ENCODE results near the gene IDE. TPM values are rescaled to one million over a fixed set of nuclear protein-coding genes. Genes with fewer than 3 reads are reported as not detected.

Gene IDE
- total RNA-seq, 1 experiment from 2014 or later: 41.2 TPM

DNA sequence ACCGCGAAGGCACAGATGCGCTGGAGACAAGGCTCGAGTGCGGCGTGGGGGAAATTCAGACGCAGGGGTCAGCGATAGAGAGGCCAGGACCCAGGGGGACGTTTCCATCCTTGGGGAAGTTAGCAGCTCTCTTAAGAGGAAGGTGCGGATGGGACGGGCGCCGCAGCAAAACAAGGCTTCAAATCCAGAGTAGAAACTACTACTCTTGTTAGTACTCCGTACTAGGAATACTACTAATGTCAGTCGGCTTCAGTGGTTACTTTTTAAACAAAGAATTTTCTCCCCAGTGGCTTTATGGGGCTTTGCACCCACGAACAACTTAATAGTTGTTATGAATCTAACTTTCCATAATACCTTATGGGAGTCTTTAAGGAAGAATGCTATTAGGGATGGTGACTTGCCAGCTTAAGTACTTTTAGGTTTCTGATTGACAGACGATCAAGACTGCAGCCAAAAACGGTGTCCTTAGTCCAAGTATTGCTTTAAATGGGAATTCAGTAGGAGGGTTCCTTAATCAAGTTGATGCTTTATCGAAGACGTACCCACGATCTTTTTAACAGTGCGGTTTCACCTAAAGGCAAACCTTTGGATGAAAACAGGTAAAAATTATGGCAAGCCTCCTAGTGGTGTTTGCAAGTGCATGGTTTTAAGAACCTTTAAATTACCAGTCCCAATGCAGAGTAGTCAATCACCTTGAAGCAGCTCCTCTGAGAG is 812 bp upstream of the IDE start:
- BruUV-seq (replicated peaks): no TSS peak
- intact Hi-C loops (cut with micrococcal nuclease; ENCODE audit: unreplicated experiment): loop anchor here (1.0 to 2.0 kb wide), 2 partner anchors 16 to 57 kb away; no protein-coding TSS in a partner anchor
- DNase-seq: peak in 1 of 2 experiments; percentile 36
- ChIA-PET POLR2A (ENCODE audit: unreplicated experiment) (interaction anchor here (0.6 to 0.9 kb wide), 2 partner anchors 49 to 57 kb away, joined by 3 to 5 read pairs; no protein-coding TSS in a partner anchor), CTCF (interaction anchor here (0.6 to 1.4 kb wide), 2 partner anchors 32 to 58 kb away, joined by 4 to 8 read pairs; no protein-coding TSS in a partner anchor)
- peaks cover 37% of the 10 kb centered on the region for H3K79me2 ChIP-seq (ENCODE audit: low read depth)
- peak overlapping the region; percentile 83 for H3K27ac ChIP-seq
- H3K9me2 ChIP-seq (ENCODE audit: insufficient read depth): no peaks in the 10 kb centered on the region
- H3K9me3 ChIP-seq (ENCODE audit: insufficient read depth, low read depth): no peaks in the 10 kb centered on the region
- peak overlapping the region; percentile 91 for H3K4me2 ChIP-seq
- H3F3A ChIP-seq (ENCODE audit: insufficient read depth, low read depth): peaks cover 18% of the 10 kb centered on the region; the same call in 1 of the 2 replicates
- H3K36me3 ChIP-seq (ENCODE audit: low read depth): no peaks in the 10 kb centered on the region
- no peaks in the 10 kb centered on the region for H3K27me3 ChIP-seq (ENCODE audit: insufficient read depth, low read depth)
- peaks cover 25% of the 10 kb centered on the region for H3K4me1 ChIP-seq (replicated peaks; ENCODE audit: insufficient read depth)
- H3K4me3 ChIP-seq: peak overlapping the region; percentile 93
- no peaks in the 10 kb centered on the region for H4K20me1 ChIP-seq (ENCODE audit: insufficient read depth)
- peak overlapping the region; percentile 98 for H2AFZ ChIP-seq
- TF ChIP-seq EZH2 (IDR thresholded peaks at IDR 0.05; ENCODE audit: low read depth) (no peak), CTCF (conservative IDR thresholded peaks at IDR 0.05) (peak; percentile 38; the same call in 1 of the 2 replicates)

- Histone ChIP-seq H3F3A (ENCODE audit: insufficient read depth, low read depth) (peaks cover 21% of the 10 kb centered on the region; the same call in 1 of the 2 replicates), H4K20me1 (ENCODE audit: insufficient read depth) (no peaks in the 10 kb centered on the region), H3K79me2 (ENCODE audit: low read depth) (peaks cover 49% of the 10 kb centered on the region), H3K36me3 (ENCODE audit: low read depth) (no peaks in the 10 kb centered on the region), H3K4me1 (replicated peaks; ENCODE audit: insufficient read depth) (peaks cover 33% of the 10 kb centered on the region), H2AFZ (peak overlapping the region; percentile 98), H3K9me3 (ENCODE audit: insufficient read depth, low read depth) (no peaks in the 10 kb centered on the region), H3K27ac (peak overlapping the region; percentile 83), H3K4me3 (peak overlapping the region; percentile 93), H3K4me2 (peak overlapping the region; percentile 91), H3K27me3 (ENCODE audit: insufficient read depth, low read depth) (no peaks in the 10 kb centered on the region), H3K9me2 (ENCODE audit: insufficient read depth) (no peaks in the 10 kb centered on the region)
- TSS peak; percentile 53 for BruUV-seq (replicated peaks)
- no peak for DNase-seq
- TF ChIP-seq CTCF (conservative IDR thresholded peaks at IDR 0.05): no peak
- TF ChIP-seq EZH2 (IDR thresholded peaks at IDR 0.05; ENCODE audit: low read depth): no peak
- POLR2A ChIA-PET (ENCODE audit: unreplicated experiment): interaction anchor here (0.6 kb wide), 1 partner anchor 345 kb away, joined by 6 read pairs; no protein-coding TSS in a partner anchor
- intact Hi-C loops (cut with micrococcal nuclease; ENCODE audit: unreplicated experiment): no loop called here
- CTCF ChIA-PET: no interaction called here
These were observed 649 bp downstream of the IDE start for GRCh38 chr10:92573091-92573797.

- Histone ChIP-seq H3K36me3 (ENCODE audit: low read depth) (no peaks in the 10 kb centered on the region), H3K9me2 (ENCODE audit: insufficient read depth) (no peaks in the 10 kb centered on the region), H3K4me3 (peak overlapping the region; percentile 93), H3K4me1 (replicated peaks; ENCODE audit: insufficient read depth) (peaks cover 41% of the 10 kb centered on the region), H3K79me2 (ENCODE audit: low read depth) (peaks cover 55% of the 10 kb centered on the region), H4K20me1 (ENCODE audit: insufficient read depth) (no peaks in the 10 kb centered on the region), H3F3A (ENCODE audit: insufficient read depth, low read depth) (peaks cover 23% of the 10 kb centered on the region; the same call in 1 of the 2 replicates), H3K4me2 (peak overlapping the region; percentile 91), H3K9me3 (ENCODE audit: insufficient read depth, low read depth) (no peaks in the 10 kb centered on the region), H3K27me3 (ENCODE audit: insufficient read depth, low read depth) (no peaks in the 10 kb centered on the region), H2AFZ (peak overlapping the region; percentile 98), H3K27ac (peak overlapping the region; percentile 83)
- no peak for TF ChIP-seq CTCF (conservative IDR thresholded peaks at IDR 0.05)
- TF ChIP-seq EZH2 (IDR thresholded peaks at IDR 0.05; ENCODE audit: low read depth): no peak
- ChIA-PET CTCF (no interaction called here), POLR2A (ENCODE audit: unreplicated experiment) (interaction anchor here (0.5 to 0.6 kb wide), 2 partner anchors 247 to 346 kb away, joined by 3 to 6 read pairs; no protein-coding TSS in a partner anchor)
- no TSS peak for BruUV-seq (replicated peaks)
- no peak for DNase-seq
- intact Hi-C loops (cut with micrococcal nuclease; ENCODE audit: unreplicated experiment): no loop called here
These were observed 1.4 kb downstream of the IDE start for GRCh38 chr10:92572362-92573090.
